ENCODE data around the gene CHMP3. TPM values are rescaled to one million over a fixed set of nuclear protein-coding genes. Genes with fewer than 3 reads are reported as not detected.
"Not testable (repeated sequence)": the region's sequence is repeated elsewhere in the genome, so short reads cannot be mapped to it uniquely, and the experiment has no call there.

Gene CHMP3
- total RNA-seq, 1 donor from 2014 or later, result 38.0 TPM

DNA sequence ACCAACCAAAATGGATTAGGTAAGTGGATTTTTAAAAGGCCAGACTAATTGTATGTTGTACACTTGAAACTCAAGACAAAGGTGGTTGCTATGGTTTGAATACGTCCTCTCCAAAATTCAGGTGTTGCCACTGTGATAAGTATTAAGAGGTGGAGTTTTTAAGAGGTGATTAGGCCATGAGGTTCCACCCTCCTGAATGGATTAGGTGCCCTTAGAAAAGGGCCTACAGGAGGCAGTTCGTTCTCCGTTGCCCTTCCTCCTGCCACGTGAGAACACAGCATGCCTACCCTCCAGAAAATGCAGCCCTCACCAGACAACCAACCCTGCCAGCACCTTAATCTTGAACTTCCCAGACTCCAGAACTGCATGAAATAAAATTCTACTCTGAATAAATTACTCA, 51.2 kb downstream of the CHMP3 start:
- intact Hi-C loops (cut with micrococcal nuclease), result no loop called here

GRCh38 chr2:86510436-86510933, 52.8 kb downstream of the CHMP3 start:
- intact Hi-C loops (cut with micrococcal nuclease), result no loop called here

DNA sequence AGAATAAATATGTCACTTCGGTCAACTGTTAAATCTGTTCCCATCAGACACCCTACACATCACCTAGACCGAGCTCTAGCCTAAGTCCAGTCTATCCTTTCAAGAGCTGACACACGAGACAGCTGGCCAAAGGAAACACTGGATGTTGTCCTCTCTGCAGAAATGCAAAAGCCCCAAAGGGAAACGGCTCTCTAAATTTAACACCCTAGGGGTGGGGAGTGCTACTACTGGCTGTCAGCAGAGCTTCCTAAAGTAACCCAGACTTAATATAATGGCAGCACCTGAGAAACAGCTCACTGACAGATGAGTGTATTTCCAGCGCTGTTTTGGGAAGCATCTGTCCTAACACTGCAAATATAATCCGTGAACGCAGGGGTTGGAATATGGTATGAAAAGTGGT, 55.6 kb downstream of the CHMP3 start:
- intact Hi-C loops (cut with micrococcal nuclease), result no loop called here

GRCh38 chr2:86500325-86501083, 62.7 kb downstream of the CHMP3 start:
- intact Hi-C loops (cut with micrococcal nuclease), result no loop called here

GRCh38 chr2:86499326-86499725, 63.9 kb downstream of the CHMP3 start:
- intact Hi-C loops (cut with micrococcal nuclease), result no loop called here

DNA sequence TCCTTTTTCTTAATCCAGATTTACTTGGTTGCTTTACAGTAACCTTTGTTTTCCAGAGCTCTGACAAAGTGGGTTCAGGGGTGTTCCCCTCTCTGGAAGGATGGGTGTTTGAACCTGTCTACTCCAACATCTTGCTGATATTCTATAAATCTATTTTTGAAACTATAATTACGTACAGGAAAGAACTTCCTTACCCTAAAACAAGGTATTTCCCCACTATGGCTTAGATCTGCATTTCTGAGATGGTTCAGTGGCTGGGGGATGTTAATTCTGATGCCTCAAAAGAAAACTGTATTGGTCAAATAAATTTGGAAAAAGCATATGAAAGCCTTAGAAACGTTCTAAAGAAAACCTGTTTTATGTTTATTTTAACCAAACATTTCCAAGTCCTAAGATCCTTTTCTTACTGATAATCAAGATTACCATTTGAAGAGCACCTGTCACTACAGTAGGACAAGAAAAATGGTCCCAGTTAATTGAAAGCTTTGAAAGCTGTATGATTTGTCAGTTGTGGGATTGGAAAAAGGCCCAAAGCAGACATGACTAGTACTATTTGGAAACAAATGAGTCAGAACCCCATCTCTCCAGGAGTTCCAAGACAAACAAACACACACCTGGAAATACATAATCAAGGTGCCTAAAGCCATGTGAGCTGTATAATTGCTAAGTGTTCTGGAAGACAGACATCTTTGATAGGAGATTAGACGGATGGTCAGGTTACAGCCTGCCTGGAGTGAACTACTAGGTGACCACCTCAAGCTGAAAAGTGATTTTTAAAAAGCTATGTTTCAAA, 64.6 kb downstream of the CHMP3 start:
- intact Hi-C loops (cut with micrococcal nuclease), result no loop called here

DNA sequence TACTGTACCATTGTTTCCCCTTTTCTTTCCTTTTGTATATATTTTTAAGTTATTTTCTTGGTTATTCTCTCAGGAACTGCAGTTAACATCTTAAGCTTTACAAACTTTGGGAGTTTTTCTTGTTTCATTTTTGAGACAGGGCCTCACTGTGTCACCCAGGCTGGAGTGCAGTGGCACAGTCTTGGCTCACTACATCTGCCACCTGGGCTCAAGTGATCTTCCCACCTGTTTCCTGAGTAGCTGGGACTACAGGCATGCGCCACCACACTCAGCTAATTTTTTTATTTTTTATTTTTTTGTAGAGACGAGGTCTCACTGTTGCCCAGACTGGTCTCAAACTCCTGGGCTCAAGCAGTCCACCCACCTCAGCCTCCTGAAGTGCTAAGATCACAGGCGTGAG, 66.9 kb downstream of the CHMP3 start:
- intact Hi-C loops (cut with micrococcal nuclease), result not testable (repeated sequence)

- intact Hi-C loops (cut with micrococcal nuclease), result no loop called here
Observed at GRCh38 chr2:86492048-86492453, 71.2 kb downstream of the CHMP3 start.

DNA sequence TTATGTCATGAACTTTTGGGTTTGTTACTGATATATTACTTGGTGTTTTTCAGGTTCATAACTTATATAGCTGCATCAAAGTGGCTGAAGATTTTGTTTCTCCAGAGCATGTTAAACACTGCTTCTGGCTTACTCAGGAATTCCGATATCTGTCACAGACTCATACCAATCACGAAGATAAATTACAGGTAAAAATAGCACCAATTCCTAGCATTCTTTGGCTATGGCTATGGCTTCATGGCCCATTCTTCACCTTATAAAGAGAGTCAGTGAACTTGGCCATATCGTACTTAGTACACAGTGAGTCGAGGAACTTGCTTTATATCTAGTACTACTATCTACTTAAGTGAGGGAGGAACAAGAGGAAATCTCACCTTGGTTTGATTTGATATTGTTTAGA, 72.2 kb downstream of the CHMP3 start:
- intact Hi-C loops (cut with micrococcal nuclease), result no loop called here

GRCh38 chr2:86490245-86490644, 73.0 kb downstream of the CHMP3 start:
- intact Hi-C loops (cut with micrococcal nuclease), result no loop called here

DNA sequence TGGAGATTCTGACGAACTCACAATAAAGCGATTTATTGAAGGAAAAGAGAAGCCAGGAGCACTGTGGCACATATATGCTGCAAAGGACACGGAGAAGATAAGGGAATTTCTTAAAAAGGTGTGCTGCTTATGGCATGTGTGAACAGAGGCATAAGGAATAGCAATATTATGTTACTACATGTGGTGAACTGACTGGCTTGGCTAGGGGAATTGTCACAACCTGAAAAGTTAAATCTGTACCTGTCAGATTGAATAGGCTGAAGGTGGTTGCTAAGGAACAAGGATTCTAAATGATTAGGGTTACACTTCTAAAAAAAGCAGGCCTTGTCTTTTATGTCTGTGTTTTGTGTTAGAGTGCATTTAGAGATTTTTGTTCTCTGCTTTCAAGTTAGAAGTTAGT, 73.7 kb downstream of the CHMP3 start:
- intact Hi-C loops (cut with micrococcal nuclease), result no loop called here

GRCh38 chr2:86488561-86489250, 74.5 kb downstream of the CHMP3 start:
- intact Hi-C loops (cut with micrococcal nuclease), result no loop called here

GRCh38 chr2:86487062-86487461, 76.2 kb downstream of the CHMP3 start:
- intact Hi-C loops (cut with micrococcal nuclease), result loop anchor here (1.0 kb wide), 1 partner anchor 188 kb away; no protein-coding TSS in a partner anchor

- intact Hi-C loops (cut with micrococcal nuclease), result no loop called here
Observed at GRCh38 chr2:86485802-86486201, 77.4 kb downstream of the CHMP3 start.

GRCh38 chr2:86485103-86485502, 78.1 kb downstream of the CHMP3 start:
- intact Hi-C loops (cut with micrococcal nuclease), result no loop called here

- intact Hi-C loops (cut with micrococcal nuclease), result loop anchor here (5.0 kb wide), 2 partner anchors 42 to 138 kb away; partner anchors contain the start of genes KDM3A and RNF103
Observed at GRCh38 chr2:86484385-86484784, 78.9 kb downstream of the CHMP3 start.

DNA sequence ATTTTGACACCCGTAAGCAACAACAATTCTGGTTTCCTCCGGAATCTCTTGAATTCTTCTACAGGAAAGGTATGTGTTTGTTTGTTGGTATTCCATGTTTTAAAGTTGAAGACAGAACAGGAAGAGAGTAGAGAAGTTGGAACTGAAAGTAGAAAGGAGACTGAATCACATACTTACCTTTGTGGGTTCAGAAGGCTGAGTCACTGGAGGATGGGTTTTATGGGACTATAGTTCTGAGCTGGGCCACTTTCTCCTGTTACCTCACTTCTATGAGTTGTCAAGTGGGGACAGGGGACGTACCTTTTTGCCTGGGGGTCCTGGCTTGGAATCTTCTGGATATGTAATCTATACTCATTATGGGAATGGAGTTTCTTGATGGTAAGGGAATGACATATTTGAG, 81.2 kb downstream of the CHMP3 start:
- intact Hi-C loops (cut with micrococcal nuclease), result loop anchor here (1.0 to 5.0 kb wide), 3 partner anchors 13 to 140 kb away; partner anchors contain the start of genes KDM3A and RNF103

DNA sequence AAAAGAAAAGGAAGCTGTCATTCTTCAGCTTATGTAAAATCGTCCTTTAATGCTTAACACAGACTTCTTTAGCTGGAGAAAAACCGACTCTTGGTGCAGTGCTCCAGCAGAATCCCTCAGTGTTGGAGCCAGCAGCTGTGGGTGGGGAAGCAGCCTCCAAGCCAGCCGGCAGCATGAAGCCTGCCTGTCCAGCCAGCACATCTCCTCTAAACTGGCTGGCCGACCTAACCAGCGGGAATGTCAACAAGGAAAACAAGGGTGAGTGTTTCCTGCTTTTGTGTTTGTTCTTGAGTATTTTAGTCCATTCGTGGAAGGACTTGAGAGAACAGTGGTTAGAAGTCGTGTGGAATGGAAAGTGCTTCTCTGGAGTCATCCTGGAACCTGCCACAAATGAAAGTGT, 83.1 kb downstream of the CHMP3 start:
- intact Hi-C loops (cut with micrococcal nuclease), result loop anchor here (5.0 kb wide), 2 partner anchors 38 to 142 kb away; partner anchors contain the start of genes KDM3A and RNF103

DNA sequence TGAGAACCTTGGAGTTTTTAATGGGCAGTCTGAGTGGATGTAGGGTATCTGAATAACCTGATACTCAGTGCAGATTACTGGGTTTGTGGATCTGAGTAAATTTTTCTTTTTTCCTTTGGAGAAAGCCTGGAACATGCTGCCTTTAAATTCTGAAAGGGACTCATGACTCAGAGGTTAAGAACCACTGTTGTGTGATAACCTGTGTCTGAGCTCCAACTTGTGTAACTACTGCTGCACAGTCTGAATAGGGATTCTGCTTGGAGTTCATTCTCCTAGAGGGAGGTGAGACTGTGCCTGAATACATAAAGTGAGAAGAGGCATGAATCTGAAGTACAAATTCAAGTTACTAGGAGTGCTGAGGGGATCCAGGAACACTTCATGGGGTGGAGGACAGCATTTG, 85.9 kb downstream of the CHMP3 start:
- intact Hi-C loops (cut with micrococcal nuclease), result no loop called here

GRCh38 chr2:86476918-86477317, 86.3 kb downstream of the CHMP3 start:
- intact Hi-C loops (cut with micrococcal nuclease), result no loop called here

DNA sequence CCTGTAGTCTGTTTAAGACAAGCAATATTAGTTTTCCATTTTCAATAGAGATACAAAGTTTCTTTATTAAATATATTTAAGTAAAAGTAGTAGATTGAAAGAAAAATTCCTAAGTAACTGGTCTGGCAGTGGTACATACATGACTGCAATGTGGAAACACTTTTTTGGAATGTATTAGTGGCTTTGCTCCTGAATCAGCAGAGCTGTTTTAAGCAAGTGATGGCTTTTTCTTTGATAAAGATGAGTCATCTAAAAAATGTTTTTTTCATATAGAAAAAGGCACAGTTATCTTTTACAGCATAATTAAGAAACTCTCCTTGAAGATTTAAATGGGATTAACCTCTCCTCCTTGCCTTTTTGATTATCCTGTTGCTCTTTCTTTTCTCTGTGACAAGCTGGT, 87.2 kb downstream of the CHMP3 start:
- intact Hi-C loops (cut with micrococcal nuclease), result no loop called here

DNA sequence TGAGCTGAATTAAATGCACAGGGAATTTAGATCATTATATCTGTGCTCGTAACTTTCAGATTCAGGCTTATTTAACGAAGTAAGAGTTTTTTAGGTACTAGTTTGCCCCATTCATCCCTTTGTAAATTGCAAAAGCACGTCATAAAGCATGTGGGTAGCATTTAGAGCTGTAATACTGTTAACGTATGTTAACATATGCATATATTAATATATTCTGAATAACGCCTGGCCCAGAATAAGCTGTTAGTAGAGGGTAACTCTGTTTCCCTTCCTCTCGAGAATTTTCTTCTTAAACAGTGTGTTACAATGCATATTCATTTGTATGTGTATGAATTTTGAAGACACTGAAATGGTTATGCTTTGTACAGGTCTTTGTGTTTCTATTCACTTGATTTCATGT, 91.6 kb downstream of the CHMP3 start:
- intact Hi-C loops (cut with micrococcal nuclease), result no loop called here
